ENCODE data around the gene TAGLN2.
A peak's percentile ranks its signal among the peaks of the same experiment; 100 is the strongest.

Gene TAGLN2

GRCh38 chr1:159935305-159935704 lies 10.0 kb upstream of the TAGLN2 start:
- Mint-ChIP-seq H3K4me1 (ENCODE audit: low read depth) (peaks cover 16% of the 10 kb centered on the region), H3K9me3 (no peaks in the 10 kb centered on the region), H3K36me3 (ENCODE audit: low read depth) (no peaks in the 10 kb centered on the region), H3K4me3 (no peak overlapping the region), H3K27me3 (ENCODE audit: low read depth) (peaks cover 14% of the 10 kb centered on the region), H3K27ac (no peak overlapping the region)
- no peak for DNase-seq (ENCODE audit: low spot score)

GRCh38 chr1:159934136-159935039 lies 9.1 kb upstream of the TAGLN2 start:
- no peak for DNase-seq (ENCODE audit: low spot score)
- no peak overlapping the region for H3K27ac Mint-ChIP-seq
- no peaks in the 10 kb centered on the region for H3K36me3 Mint-ChIP-seq (ENCODE audit: low read depth)
- no peaks in the 10 kb centered on the region for H3K9me3 Mint-ChIP-seq
- peaks cover 11% of the 10 kb centered on the region for H3K27me3 Mint-ChIP-seq (ENCODE audit: low read depth)
- peaks cover 16% of the 10 kb centered on the region for H3K4me1 Mint-ChIP-seq (ENCODE audit: low read depth)
- no peak overlapping the region for H3K4me3 Mint-ChIP-seq

DNA sequence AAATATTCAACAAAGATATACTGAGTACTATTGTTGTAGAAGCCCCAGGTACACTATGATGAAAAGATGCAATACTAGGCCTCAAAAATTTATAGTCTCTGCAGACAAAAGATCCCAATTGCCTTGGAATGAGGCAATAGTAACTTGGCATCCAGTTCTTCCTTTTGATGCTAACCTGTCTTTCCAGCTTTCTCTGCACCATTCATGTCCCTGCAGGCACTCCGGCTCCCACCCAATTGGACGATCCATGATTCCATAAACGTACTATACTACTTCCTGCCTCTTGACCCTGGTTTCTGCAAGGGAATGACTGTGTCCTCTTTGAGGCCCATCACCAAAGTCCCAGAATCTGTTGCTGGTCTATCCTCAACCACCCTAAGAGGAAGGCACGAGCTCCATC lies 8.0 kb upstream of the TAGLN2 start:
- H3K4me1 Mint-ChIP-seq (ENCODE audit: low read depth): peaks cover 12% of the 10 kb centered on the region
- H3K36me3 Mint-ChIP-seq (ENCODE audit: low read depth): no peaks in the 10 kb centered on the region
- H3K27me3 Mint-ChIP-seq (ENCODE audit: low read depth): peaks cover 9% of the 10 kb centered on the region
- H3K9me3 Mint-ChIP-seq: no peaks in the 10 kb centered on the region
- no peak overlapping the region for H3K4me3 Mint-ChIP-seq
- no peak for DNase-seq (ENCODE audit: low spot score)
- no peak overlapping the region for H3K27ac Mint-ChIP-seq

- no peaks in the 10 kb centered on the region for H3K9me3 Mint-ChIP-seq
- no peak overlapping the region for H3K27ac Mint-ChIP-seq
- peaks cover 9% of the 10 kb centered on the region for H3K27me3 Mint-ChIP-seq (ENCODE audit: low read depth)
- H3K36me3 Mint-ChIP-seq (ENCODE audit: low read depth): no peaks in the 10 kb centered on the region
- no peak for DNase-seq (ENCODE audit: low spot score)
- no peak overlapping the region for H3K4me3 Mint-ChIP-seq
- H3K4me1 Mint-ChIP-seq (ENCODE audit: low read depth): peaks cover 6% of the 10 kb centered on the region
These were observed 7.3 kb upstream of the TAGLN2 start for GRCh38 chr1:159932296-159933285.

DNA sequence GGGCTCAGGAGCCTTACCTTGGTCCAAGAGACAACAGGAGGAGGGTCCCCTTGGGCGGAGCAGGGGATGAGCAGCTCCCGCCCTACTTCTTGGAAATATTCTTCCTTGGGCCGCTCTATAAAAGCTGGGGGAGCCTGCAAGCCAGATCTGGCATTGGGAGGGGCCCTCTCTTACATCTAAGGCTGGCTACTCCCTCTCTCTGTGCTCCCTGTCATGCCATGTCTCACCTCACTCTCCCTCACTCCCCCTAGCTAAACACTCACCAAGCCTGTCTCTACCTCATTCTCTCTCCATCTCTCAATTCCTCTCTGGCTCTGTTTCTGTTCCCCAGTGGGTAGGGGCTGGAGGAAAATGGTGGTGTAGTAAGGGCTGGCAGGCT lies 6.5 kb upstream of the TAGLN2 start:
- Mint-ChIP-seq H3K36me3 (ENCODE audit: low read depth) (no peaks in the 10 kb centered on the region), H3K9me3 (no peaks in the 10 kb centered on the region), H3K27me3 (ENCODE audit: low read depth) (peaks cover 9% of the 10 kb centered on the region), H3K27ac (no peak overlapping the region), H3K4me3 (no peak overlapping the region), H3K4me1 (ENCODE audit: low read depth) (peaks cover 2% of the 10 kb centered on the region)
- DNase-seq (ENCODE audit: low spot score): no peak

DNA sequence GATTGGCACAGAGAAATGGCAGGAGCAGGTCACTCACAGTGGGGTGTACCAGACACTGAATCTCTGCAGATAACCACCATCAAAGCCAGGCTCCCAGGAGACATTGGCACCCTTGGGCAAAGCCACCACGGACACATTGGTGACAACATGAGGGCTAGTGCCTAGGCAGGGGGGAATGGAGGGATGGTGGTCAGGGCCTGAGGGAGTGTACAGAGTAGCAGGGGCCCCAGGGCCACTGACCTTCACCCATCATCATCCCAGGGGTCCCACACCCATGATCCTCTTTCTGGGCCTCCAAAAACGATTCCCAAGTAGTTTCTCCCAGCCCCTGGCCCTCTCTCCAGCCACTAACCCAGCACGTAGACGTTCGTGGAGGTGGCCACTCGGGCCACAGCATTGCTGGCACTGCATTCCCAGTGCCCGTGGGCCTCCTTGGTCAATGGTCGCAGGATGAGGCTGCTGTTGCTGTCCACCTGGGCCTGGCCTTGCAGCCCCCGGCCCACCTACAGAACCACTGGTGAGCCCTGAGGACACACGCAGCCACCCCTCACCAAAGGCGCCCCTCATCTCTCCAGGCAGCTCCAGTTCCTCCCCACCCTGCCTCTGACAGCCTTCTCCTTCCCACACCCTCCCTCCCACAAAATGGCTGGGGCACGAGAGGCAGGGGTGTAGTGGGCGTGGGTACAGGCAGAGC lies 5.9 kb upstream of the TAGLN2 start:
- Mint-ChIP-seq H3K4me1 (ENCODE audit: low read depth) (peaks cover 6% of the 10 kb centered on the region), H3K27me3 (ENCODE audit: low read depth) (peaks cover 9% of the 10 kb centered on the region), H3K36me3 (ENCODE audit: low read depth) (no peaks in the 10 kb centered on the region), H3K9me3 (no peaks in the 10 kb centered on the region), H3K27ac (no peak overlapping the region), H3K4me3 (no peak overlapping the region)
- no peak for DNase-seq (ENCODE audit: low spot score)

DNA sequence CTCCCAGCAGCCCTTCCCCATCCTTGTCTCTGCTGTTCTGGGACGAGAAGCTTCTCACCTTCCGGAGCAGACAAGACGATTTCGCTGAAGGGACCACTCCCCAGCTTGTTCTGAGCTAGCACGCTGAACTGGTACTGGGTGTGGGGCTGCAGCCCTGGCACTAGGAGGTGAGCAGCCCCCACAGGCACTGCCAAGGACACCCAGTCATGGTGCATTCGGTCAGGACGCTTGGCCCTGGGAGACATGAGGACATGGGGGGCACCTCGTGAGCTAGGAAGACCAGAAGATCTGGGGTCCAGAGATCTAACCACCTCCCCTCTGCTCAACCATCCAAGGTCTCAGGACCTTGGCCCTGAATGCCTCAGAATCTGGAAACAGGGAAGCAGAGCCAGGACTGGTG lies 5.3 kb upstream of the TAGLN2 start:
- peaks cover 9% of the 10 kb centered on the region for H3K27me3 Mint-ChIP-seq (ENCODE audit: low read depth)
- peaks cover 12% of the 10 kb centered on the region for H3K4me1 Mint-ChIP-seq (ENCODE audit: low read depth)
- no peak for DNase-seq (ENCODE audit: low spot score)
- no peak overlapping the region for H3K4me3 Mint-ChIP-seq
- no peaks in the 10 kb centered on the region for H3K36me3 Mint-ChIP-seq (ENCODE audit: low read depth)
- H3K27ac Mint-ChIP-seq: peak overlapping the region; percentile 39
- H3K9me3 Mint-ChIP-seq: no peaks in the 10 kb centered on the region

DNA sequence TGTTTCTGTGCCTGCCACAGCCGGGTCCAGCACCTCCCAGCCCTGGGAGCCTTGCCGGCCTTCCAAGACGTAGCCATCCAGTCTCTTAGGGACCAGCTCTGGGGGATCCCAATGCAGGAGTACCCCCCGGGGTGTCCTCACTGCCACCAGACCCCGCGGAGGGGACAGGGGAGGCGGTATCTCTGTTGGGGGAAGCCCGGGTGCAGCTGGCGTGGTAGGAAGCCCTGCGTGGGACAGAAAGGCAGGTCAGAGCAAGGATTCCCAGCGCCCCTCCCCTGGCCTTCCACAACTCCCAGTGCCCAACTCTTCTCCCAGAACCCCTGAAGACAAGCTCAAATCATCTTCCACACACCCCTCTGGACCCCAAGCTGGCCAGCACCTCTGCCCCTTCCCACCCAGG lies 4.9 kb upstream of the TAGLN2 start:
- H3K27me3 Mint-ChIP-seq (ENCODE audit: low read depth): peaks cover 6% of the 10 kb centered on the region
- no peak for DNase-seq (ENCODE audit: low spot score)
- H3K9me3 Mint-ChIP-seq: no peaks in the 10 kb centered on the region
- peaks cover 15% of the 10 kb centered on the region for H3K4me1 Mint-ChIP-seq (ENCODE audit: low read depth)
- H3K27ac Mint-ChIP-seq: no peak overlapping the region
- H3K36me3 Mint-ChIP-seq (ENCODE audit: low read depth): peaks cover 2% of the 10 kb centered on the region
- H3K4me3 Mint-ChIP-seq: no peak overlapping the region

DNA sequence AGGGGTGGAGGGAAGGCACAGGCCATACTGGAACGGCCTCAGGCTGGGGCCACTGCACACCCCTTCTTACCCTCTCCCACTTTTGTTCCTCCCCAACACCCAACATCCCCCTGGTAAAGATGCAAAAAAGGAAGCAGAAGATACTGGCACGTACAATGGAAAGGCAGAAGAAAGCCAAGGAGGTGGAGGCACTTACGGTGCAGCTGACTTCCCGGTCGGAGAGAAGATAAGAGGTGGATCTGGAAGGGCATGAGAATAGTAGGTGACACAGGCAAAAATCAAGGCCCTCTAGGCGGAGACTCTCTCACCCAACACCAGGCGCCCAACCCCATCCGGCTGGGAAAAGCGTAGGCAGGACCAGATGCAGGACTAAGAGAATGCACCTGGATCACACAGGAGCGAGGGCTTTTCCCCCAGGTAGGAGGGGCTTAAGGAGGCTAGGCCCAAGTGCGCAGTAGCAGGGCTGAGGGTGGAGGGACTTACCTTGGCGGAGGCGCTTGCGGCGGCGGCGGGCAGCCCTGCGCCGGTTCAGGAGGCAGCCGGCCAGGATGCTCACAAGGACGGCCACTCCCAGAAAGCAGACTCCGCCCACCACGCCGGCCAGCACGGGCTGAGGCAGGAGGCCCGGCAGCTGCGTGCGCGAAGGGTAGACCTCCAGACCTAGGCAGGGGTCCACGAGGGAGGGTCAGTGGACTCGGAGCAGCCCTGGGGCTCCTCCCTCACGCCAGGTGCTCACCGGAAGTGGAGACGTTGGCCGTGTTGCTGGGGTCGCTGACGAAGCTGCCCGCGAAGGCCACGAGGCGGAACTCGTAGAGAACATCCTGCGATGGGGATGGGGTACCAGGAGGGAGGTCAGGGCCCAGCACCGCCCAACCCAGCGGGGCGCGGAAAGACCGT lies 4.1 kb upstream of the TAGLN2 start:
- Mint-ChIP-seq H3K4me3 (no peak overlapping the region), H3K4me1 (ENCODE audit: low read depth) (peaks cover 15% of the 10 kb centered on the region), H3K27ac (no peak overlapping the region), H3K36me3 (ENCODE audit: low read depth) (peaks cover 4% of the 10 kb centered on the region), H3K27me3 (ENCODE audit: low read depth) (peaks cover 6% of the 10 kb centered on the region), H3K9me3 (no peaks in the 10 kb centered on the region)
- DNase-seq (ENCODE audit: low spot score): no peak

DNA sequence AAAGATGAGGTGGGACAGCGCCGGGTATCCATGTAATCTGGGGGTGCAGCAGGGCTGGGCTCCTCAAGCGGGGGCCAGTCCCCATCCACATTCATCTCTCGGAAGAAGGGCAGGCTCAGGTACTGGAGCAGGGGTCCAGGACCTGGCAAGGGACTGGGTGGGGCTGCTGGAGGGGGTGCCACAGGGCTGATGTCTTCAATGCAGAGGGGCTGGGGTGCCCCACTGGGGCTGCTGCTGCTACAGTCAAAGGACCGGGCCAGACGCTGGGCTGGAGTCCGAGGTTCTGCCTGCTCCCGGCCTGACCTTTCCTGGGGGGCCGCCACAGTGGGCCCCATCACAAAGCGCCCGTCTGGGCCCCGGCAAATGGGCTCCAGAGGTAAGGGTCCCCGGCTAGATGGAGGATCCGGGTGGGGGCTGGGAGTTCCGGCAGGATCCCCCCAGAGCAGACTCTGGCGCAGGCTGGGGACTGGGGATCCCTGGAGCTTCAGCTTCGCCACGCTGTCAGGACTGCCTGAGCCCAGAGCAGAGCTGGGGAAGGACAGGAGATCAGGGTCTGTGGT lies 3.3 kb upstream of the TAGLN2 start:
- no peak overlapping the region for H3K4me3 Mint-ChIP-seq
- H3K9me3 Mint-ChIP-seq: no peaks in the 10 kb centered on the region
- no peak for DNase-seq (ENCODE audit: low spot score)
- peaks cover under 1% of the 10 kb centered on the region for H3K27me3 Mint-ChIP-seq (ENCODE audit: low read depth)
- peaks cover 7% of the 10 kb centered on the region for H3K36me3 Mint-ChIP-seq (ENCODE audit: low read depth)
- peaks cover 18% of the 10 kb centered on the region for H3K4me1 Mint-ChIP-seq (ENCODE audit: low read depth)
- no peak overlapping the region for H3K27ac Mint-ChIP-seq

DNA sequence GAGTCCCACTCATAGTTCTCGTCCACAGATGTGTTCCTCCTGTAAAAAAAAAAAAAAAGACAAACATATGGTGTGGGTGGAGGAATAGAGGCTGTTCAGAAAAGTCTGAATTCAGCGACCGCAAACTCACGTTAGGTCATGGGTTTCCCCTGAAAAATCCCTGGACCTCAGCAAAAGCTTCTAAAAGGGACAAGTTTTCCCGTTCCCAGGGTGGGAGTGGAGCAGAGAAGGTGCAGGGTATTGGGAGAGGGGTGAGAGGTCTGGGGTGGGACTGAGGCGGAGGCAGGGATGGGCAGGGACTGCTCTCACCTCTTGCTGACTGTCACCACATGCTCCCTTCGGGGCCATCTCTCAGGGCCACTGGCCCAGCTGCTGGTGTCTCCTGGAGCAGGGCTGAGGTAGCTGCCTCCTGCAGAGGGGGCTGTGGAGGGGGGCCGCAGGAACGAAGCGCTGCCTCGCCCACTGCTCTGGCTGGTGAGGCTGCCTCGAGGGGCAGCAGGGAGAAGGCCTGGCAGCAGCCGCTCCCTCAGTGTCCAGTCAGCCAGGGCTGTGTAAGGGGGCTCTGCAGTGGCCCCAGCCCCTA lies 2.6 kb upstream of the TAGLN2 start:
- Mint-ChIP-seq H3K9me3 (no peaks in the 10 kb centered on the region), H3K4me1 (ENCODE audit: low read depth) (peaks cover 20% of the 10 kb centered on the region), H3K27ac (no peak overlapping the region), H3K27me3 (ENCODE audit: low read depth) (no peaks in the 10 kb centered on the region), H3K36me3 (ENCODE audit: low read depth) (peaks cover 12% of the 10 kb centered on the region), H3K4me3 (no peak overlapping the region)
- DNase-seq (ENCODE audit: low spot score): no peak

GRCh38 chr1:159927211-159927848 lies 2.0 kb upstream of the TAGLN2 start:
- Mint-ChIP-seq H3K36me3 (ENCODE audit: low read depth) (peaks cover 14% of the 10 kb centered on the region), H3K4me3 (no peak overlapping the region), H3K27ac (no peak overlapping the region), H3K9me3 (no peaks in the 10 kb centered on the region), H3K27me3 (ENCODE audit: low read depth) (no peaks in the 10 kb centered on the region), H3K4me1 (ENCODE audit: low read depth) (peaks cover 23% of the 10 kb centered on the region)
- no peak for DNase-seq (ENCODE audit: low spot score)
